ENCODE results near the gene PCBP1.

DNA sequence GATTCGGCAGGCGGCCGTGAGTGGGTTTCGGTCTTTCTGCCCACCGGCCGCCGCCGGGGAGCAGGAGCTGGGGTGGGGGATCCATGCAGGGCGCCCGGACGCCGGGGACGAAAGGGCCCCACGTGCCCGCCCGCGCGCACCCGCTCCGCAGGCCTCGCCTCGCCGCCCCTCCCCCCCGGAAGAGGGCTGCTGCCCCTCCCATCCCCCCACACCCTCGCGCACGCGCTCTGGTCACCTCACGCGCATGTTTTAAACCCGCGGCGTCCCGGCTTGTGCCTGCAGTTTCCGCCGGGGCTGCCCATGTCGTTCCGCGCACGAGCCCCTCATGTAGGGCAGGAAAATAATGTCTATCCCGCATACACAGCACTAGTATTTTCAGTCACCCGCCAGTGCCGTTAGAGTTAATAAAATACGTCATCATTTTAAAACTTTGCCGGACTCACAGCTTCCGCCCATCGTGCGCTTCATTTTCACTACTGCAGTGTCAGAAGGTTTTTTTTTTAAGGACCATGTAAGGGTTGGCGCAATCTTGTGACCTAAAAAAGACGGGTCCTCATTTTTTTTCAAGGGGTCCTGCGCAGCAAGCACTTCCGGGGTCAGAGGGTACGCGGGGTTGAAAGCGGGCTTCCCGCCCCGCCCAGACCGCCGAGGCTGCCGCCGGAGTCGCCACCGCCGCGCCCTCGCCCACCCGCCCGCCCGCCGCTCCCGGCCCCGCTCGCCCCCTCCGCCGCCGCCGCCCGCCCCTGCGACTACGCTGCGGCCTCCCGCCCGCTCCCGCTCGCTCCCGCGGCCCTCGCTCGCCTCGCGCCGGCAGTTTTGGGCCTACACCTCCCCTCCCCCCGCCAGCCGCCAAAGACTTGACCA, at the start of gene PCBP1:
- TF ChIP-seq NRF1 (IDR thresholded peaks at IDR 0.05; ENCODE audit: low read depth, low read length) (peak; percentile 80), EZH2phosphoT487 (IDR thresholded peaks at IDR 0.05; ENCODE audit: borderline replicate concordance, low read depth) (no peak), JUND (IDR thresholded peaks at IDR 0.05) (no peak), MXI1 (IDR thresholded peaks at IDR 0.05; ENCODE audit: low read depth, low read length) (0 out of 2 replicates have a peak, but pooled peaks have one; percentile 48)
- TF ChIP-seq, protein P1, sequence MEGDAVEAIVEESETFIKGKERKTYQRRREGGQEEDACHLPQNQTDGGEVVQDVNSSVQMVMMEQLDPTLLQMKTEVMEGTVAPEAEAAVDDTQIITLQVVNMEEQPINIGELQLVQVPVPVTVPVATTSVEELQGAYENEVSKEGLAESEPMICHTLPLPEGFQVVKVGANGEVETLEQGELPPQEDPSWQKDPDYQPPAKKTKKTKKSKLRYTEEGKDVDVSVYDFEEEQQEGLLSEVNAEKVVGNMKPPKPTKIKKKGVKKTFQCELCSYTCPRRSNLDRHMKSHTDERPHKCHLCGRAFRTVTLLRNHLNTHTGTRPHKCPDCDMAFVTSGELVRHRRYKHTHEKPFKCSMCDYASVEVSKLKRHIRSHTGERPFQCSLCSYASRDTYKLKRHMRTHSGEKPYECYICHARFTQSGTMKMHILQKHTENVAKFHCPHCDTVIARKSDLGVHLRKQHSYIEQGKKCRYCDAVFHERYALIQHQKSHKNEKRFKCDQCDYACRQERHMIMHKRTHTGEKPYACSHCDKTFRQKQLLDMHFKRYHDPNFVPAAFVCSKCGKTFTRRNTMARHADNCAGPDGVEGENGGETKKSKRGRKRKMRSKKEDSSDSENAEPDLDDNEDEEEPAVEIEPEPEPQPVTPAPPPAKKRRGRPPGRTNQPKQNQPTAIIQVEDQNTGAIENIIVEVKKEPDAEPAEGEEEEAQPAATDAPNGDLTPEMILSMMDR (IDR thresholded peaks at IDR 0.05), result no peak
- TF ChIP-seq, protein P2, sequence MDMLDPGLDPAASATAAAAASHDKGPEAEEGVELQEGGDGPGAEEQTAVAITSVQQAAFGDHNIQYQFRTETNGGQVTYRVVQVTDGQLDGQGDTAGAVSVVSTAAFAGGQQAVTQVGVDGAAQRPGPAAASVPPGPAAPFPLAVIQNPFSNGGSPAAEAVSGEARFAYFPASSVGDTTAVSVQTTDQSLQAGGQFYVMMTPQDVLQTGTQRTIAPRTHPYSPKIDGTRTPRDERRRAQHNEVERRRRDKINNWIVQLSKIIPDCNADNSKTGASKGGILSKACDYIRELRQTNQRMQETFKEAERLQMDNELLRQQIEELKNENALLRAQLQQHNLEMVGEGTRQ (IDR thresholded peaks at IDR 0.05; ENCODE audit: borderline replicate concordance, low read depth, low read length), result no peak
